Astrocyte (in vitro differentiated cells and primary cell): Measurements from ENCODE around the gene AASS. TPM values are rescaled to one million over a fixed set of nuclear protein-coding genes. Genes with fewer than 3 reads are reported as not detected.

Source experiments
- DNase-seq: peaks from one replicate; pipeline ENCODE4 v3.0.0-alpha.2; 2010; ENCODE audit warnings: low read depth
- FAIRE-seq: peaks from 2 replicates; lab custom pipeline; 2011; peaks lifted over from hg19 to GRCh38; lab: Jason Lieb, UNC
- H2AFZ ChIP-seq: 2 replicates; pipeline ENCODE4 v1.6.0; 2012; ENCODE audit warnings: low read depth, low read length, inconsistent platforms
- H3K27ac ChIP-seq: 2 replicates; pipeline ENCODE4 v1.5.1; 2011; ENCODE audit warnings: low read depth, low read length, inconsistent platforms
- H3K27me3 ChIP-seq: 2 replicates; pipeline ENCODE4 v1.6.0; 2011; ENCODE audit warnings: low read length, inconsistent platforms; ENCODE audit not compliant: insufficient read depth
- H3K36me3 ChIP-seq: 2 replicates; pipeline ENCODE4 v1.5.1; 2011; ENCODE audit warnings: low read length, inconsistent platforms; ENCODE audit not compliant: insufficient read depth
- H3K4me1 ChIP-seq: 2 replicates; pipeline ENCODE4 v1.5.1; 2011; ENCODE audit warnings: low read length, inconsistent platforms; ENCODE audit not compliant: insufficient read depth
- H3K4me2 ChIP-seq: 2 replicates; pipeline ENCODE4 v1.6.0; 2012; ENCODE audit warnings: low read length, inconsistent platforms
- H3K4me3 ChIP-seq: 2 replicates; pipeline ENCODE4 v1.5.1; 2011; ENCODE audit warnings: low read depth, mild to moderate bottlenecking, low read length, inconsistent platforms; ENCODE audit not compliant: insufficient read depth
- H3K79me2 ChIP-seq: 2 replicates; pipeline ENCODE4 v1.6.0; 2012; ENCODE audit warnings: mild to moderate bottlenecking, low read length, inconsistent platforms; ENCODE audit not compliant: insufficient read depth
- H3K9ac ChIP-seq: 2 replicates; pipeline ENCODE4 v1.6.0; 2012; ENCODE audit warnings: mild to moderate bottlenecking, low read length, inconsistent platforms
- H3K9me3 ChIP-seq: 2 replicates; pipeline ENCODE4 v1.5.1; 2012; ENCODE audit warnings: low read depth, mild to moderate bottlenecking, low read length, inconsistent platforms; ENCODE audit not compliant: insufficient read depth
- H4K20me1 ChIP-seq: 2 replicates; pipeline ENCODE4 v1.6.0; 2012; ENCODE audit warnings: low read length, inconsistent platforms; ENCODE audit not compliant: insufficient read depth
- H3K27ac Mint-ChIP-seq: one replicate; pipeline ENCODE4 v1.8.0; 2021; ENCODE audit warnings: mild to moderate bottlenecking, mixed read lengths; ENCODE audit not compliant: unreplicated experiment
- H3K27me3 Mint-ChIP-seq: one replicate; pipeline ENCODE4 v1.8.0; 2021; ENCODE audit warnings: low read depth, mixed read lengths; ENCODE audit not compliant: unreplicated experiment
- H3K36me3 Mint-ChIP-seq: one replicate; pipeline ENCODE4 v1.8.0; 2021; ENCODE audit warnings: low read depth, mixed read lengths; ENCODE audit not compliant: unreplicated experiment
- H3K4me1 Mint-ChIP-seq: one replicate; pipeline ENCODE4 v1.8.0; 2021; ENCODE audit warnings: low read depth, mixed read lengths; ENCODE audit not compliant: unreplicated experiment
- H3K4me3 Mint-ChIP-seq: one replicate; pipeline ENCODE4 v1.8.0; 2021; ENCODE audit warnings: mild to moderate bottlenecking, moderate library complexity, mixed read lengths; ENCODE audit not compliant: unreplicated experiment
- H3K9me3 Mint-ChIP-seq: one replicate; pipeline ENCODE4 v1.8.0; 2021; ENCODE audit warnings: mild to moderate bottlenecking, mixed read lengths; ENCODE audit not compliant: unreplicated experiment
- EZH2 ChIP-seq: IDR thresholded peaks from 2 replicates; pipeline ENCODE4 v1.6.1; 2012; ENCODE audit warnings: mild to moderate bottlenecking, low read length, inconsistent platforms; ENCODE audit not compliant: insufficient read depth
- total RNA-seq: library from RNA; stranded (reverse); gene quantifications from 2 replicates; pipeline ENCODE4 v1.2.1, GENCODE V29; 2021
- TF ChIP-seq, protein P1 (sequence below): IDR thresholded peaks from 2 replicates; pipeline ENCODE4 v1.5.1; 2011; ENCODE audit warnings: low read depth, mild to moderate bottlenecking, inconsistent platforms, low read length, moderate library complexity; ENCODE audit not compliant: insufficient read depth

Gene AASS
- total RNA-seq, 1 donor from 2014 or later: 15.6 TPM

DNA sequence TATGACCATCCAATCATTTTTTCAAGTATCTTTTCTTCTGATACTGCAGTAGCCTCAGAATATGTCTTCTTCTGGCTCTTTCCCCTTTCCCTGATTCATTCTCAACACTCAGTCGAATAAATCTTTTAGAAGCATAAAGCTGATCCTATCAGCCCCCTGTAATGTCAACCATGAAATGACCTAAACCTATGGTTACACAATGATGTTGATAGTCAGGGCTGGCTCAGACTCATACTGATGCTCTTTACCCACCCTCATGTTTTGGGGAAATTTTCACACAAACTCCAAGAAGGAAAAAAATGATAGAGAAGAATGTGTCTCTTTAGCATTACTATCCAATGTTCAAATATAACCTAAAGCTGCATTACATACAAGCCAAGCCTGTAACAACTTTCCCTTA is 76.0 kb downstream of the AASS start:
- Histone ChIP-seq H3K27ac (no peak overlapping the region), H3K27me3 (no peaks in the 10 kb centered on the region), H3K36me3 (no peaks in the 10 kb centered on the region), H3K4me3 (no peak overlapping the region), H2AFZ (no peak overlapping the region), H3K9ac (no peak overlapping the region), H3K9me3 (no peaks in the 10 kb centered on the region), H3K4me1 (no peaks in the 10 kb centered on the region), H3K4me2 (no peak overlapping the region), H3K79me2 (no peaks in the 10 kb centered on the region), H4K20me1 (no peaks in the 10 kb centered on the region)
- Mint-ChIP-seq H3K27me3 (no peaks in the 10 kb centered on the region), H3K9me3 (no peaks in the 10 kb centered on the region), H3K27ac (no peak overlapping the region), H3K36me3 (no peaks in the 10 kb centered on the region), H3K4me1 (peaks cover 9% of the 10 kb centered on the region), H3K4me3 (no peak overlapping the region)
- TF ChIP-seq, protein P1, sequence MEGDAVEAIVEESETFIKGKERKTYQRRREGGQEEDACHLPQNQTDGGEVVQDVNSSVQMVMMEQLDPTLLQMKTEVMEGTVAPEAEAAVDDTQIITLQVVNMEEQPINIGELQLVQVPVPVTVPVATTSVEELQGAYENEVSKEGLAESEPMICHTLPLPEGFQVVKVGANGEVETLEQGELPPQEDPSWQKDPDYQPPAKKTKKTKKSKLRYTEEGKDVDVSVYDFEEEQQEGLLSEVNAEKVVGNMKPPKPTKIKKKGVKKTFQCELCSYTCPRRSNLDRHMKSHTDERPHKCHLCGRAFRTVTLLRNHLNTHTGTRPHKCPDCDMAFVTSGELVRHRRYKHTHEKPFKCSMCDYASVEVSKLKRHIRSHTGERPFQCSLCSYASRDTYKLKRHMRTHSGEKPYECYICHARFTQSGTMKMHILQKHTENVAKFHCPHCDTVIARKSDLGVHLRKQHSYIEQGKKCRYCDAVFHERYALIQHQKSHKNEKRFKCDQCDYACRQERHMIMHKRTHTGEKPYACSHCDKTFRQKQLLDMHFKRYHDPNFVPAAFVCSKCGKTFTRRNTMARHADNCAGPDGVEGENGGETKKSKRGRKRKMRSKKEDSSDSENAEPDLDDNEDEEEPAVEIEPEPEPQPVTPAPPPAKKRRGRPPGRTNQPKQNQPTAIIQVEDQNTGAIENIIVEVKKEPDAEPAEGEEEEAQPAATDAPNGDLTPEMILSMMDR: no peak
- no peak for TF ChIP-seq EZH2
- FAIRE-seq (no peak), DNase-seq (no peak)

DNA sequence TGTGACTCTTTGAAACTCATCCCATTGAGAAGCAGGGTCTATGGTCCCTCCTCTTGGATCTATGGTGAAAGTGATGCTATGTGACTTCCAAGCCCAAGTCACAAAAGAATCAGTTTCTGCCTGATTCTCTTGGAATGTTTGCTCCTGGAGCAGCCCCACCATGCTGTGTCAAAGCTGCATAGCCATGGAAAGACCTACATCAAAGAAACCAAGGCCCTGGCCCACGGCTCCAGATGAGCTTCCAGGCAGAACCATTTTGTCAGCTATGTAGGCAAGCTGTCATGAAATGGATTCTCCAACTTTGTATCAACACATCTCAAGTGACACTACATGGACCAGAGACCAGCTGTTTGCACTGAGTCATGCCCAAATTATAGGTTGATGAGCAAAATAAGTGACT is 77.0 kb downstream of the AASS start:
- Mint-ChIP-seq H3K4me3 (no peak overlapping the region), H3K4me1 (peaks cover 9% of the 10 kb centered on the region), H3K27ac (no peak overlapping the region), H3K9me3 (no peaks in the 10 kb centered on the region), H3K36me3 (no peaks in the 10 kb centered on the region), H3K27me3 (no peaks in the 10 kb centered on the region)
- Histone ChIP-seq H2AFZ (no peak overlapping the region), H3K4me2 (no peak overlapping the region), H4K20me1 (no peaks in the 10 kb centered on the region), H3K27ac (no peak overlapping the region), H3K4me1 (no peaks in the 10 kb centered on the region), H3K36me3 (no peaks in the 10 kb centered on the region), H3K9me3 (no peaks in the 10 kb centered on the region), H3K27me3 (no peaks in the 10 kb centered on the region), H3K9ac (no peak overlapping the region), H3K4me3 (no peak overlapping the region), H3K79me2 (no peaks in the 10 kb centered on the region)
- FAIRE-seq (no peak), DNase-seq (no peak)
- no peak for TF ChIP-seq EZH2
- TF ChIP-seq, protein P1: no peak

DNA sequence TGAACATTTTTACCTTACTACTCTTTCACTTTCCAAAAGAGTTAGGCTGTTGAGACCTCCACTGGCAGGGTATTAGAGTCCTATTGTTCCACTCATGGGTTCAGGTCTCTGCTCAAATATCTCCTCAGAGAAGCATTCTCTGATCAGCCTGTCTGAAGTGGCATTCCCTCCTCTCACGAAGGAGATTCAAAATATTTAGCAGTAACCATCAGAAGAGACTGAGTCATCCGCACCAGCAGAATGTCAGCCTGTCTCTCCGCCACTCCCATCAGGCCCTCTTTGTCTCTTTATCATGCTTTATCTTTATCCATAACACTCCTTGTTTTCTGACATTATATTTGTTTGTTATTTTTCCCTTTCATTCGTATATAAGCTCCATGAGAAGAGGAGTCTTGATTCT is 79.1 kb downstream of the AASS start:
- no peaks in the 10 kb centered on the region for H3K27me3 Mint-ChIP-seq
- no peaks in the 10 kb centered on the region for H3K36me3 ChIP-seq
- DNase-seq (no peak), FAIRE-seq (no peak)
- H4K20me1 ChIP-seq: no peaks in the 10 kb centered on the region
- H3K36me3 Mint-ChIP-seq: no peaks in the 10 kb centered on the region
- H3K27ac ChIP-seq: no peak overlapping the region
- no peak overlapping the region for H2AFZ ChIP-seq
- TF ChIP-seq, protein P1: no peak
- TF ChIP-seq EZH2: no peak
- H3K4me3 ChIP-seq: no peak overlapping the region
- H3K4me1 ChIP-seq: no peaks in the 10 kb centered on the region
- no peak overlapping the region for H3K4me2 ChIP-seq
- H3K4me1 Mint-ChIP-seq: peaks cover 9% of the 10 kb centered on the region
- H3K79me2 ChIP-seq: no peaks in the 10 kb centered on the region
- H3K27ac Mint-ChIP-seq: peak overlapping the region; percentile 88
- H3K27me3 ChIP-seq: no peaks in the 10 kb centered on the region
- H3K4me3 Mint-ChIP-seq: no peak overlapping the region
- no peaks in the 10 kb centered on the region for H3K9me3 Mint-ChIP-seq
- H3K9me3 ChIP-seq: no peaks in the 10 kb centered on the region
- no peak overlapping the region for H3K9ac ChIP-seq
